Calu3 (cell line): Measurements from ENCODE around the gene PPP4R4. TPM values are rescaled to one million over a fixed set of nuclear protein-coding genes. Genes with fewer than 3 reads are reported as not detected.
"Not testable (repeated sequence)": the region's sequence is repeated elsewhere in the genome, so short reads cannot be mapped to it uniquely, and the experiment has no call there.

Source experiments
- BruUV-seq: library from RNA; stranded (reverse); fragments of 400-500 nt; replicated peaks from 2 replicates; lab custom pipeline; 2021; lab: Mats Ljungman, UMichigan
- CTCF ChIA-PET: fragments of 300-600 bp; sonication (Branson Sonifier 250); formaldehyde crosslinking; loops from one replicate; lab custom pipeline; 2022; ENCODE audit warnings: antibody characterized with exemption; lab: Charles Lee
- DNase-seq: peaks from one replicate; pipeline ENCODE4 v3.0.0; 2022
- H3K27ac Mint-ChIP-seq: one replicate; pipeline ENCODE4 v1.8.0; 2022; ENCODE audit warnings: mixed read lengths; ENCODE audit not compliant: unreplicated experiment
- H3K27me3 Mint-ChIP-seq: one replicate; pipeline ENCODE4 v1.8.0; 2022; ENCODE audit warnings: mixed read lengths; ENCODE audit not compliant: unreplicated experiment
- H3K36me3 Mint-ChIP-seq: one replicate; pipeline ENCODE4 v1.8.0; 2022; ENCODE audit warnings: mild to moderate bottlenecking, moderate library complexity, mixed read lengths; ENCODE audit not compliant: insufficient read depth, unreplicated experiment
- H3K4me1 Mint-ChIP-seq: one replicate; pipeline ENCODE4 v1.8.0; 2022; ENCODE audit warnings: mild to moderate bottlenecking, low read depth, mixed read lengths; ENCODE audit not compliant: unreplicated experiment
- H3K4me3 Mint-ChIP-seq: one replicate; pipeline ENCODE4 v1.8.0; 2022; ENCODE audit warnings: mild to moderate bottlenecking, low read depth, moderate library complexity, mixed read lengths; ENCODE audit not compliant: unreplicated experiment
- H3K9me3 Mint-ChIP-seq: one replicate; pipeline ENCODE4 v1.8.0; 2022; ENCODE audit warnings: low read depth, mixed read lengths; ENCODE audit not compliant: unreplicated experiment
- intact Hi-C: fragments of 100-400 bp; cut with micrococcal nuclease; formaldehyde crosslinking; loops from one replicate; pipeline ENCODE4 v1.10.0; 2022; ENCODE audit not compliant: unreplicated experiment
- total RNA-seq: library from RNA; stranded (reverse); gene quantifications from 2 replicates; pipeline ENCODE4 v1.2.3, GENCODE V29; 2022
- TF ChIP-seq, protein P1 (sequence below): fragments of 200-600 bp; IDR thresholded peaks from one replicate; pipeline ENCODE4 v1.8.0; 2022; ENCODE audit warnings: antibody characterized with exemption; ENCODE audit not compliant: unreplicated experiment

PPP4R4 gene
- total RNA-seq, 1 experiment from 2014 or later: 0.78 TPM

DNA sequence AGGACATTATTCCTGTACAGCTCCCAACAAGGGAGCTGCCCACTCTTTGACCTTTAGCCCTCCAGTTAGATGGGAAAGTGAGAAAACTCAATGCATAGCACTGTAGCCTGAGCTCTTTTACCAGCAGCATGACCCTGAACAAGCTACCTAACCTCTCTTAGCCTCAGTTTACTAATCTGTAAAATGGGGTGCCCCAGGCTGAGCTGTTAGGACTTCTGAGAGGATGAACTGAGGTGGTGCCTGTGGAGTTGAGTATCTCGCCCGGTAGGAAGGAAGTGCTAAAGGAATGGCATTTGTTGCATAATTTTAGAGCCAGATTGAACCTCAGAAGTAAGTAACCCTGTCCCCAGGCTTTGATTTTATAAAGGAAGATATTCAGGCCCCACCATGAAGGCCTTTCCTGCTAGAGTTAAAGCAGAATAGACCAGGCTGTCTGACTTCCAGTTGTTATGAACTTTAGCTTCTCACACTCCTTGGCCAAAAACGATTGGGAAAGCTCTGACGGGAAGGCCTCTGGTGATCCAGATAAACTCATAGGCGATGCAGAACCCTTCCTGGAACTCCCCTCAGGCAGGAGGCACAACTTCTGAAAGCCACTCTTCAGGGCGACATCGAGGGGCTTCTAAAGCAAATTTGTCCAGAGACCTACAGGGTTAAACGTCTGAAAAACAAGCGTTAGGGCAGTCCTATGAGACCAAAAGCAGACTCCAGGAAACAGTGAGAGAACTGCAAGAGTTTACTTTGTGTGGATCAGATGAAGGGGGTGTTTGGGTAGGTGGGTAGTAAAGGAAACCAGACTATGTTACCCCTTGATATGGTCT lies 121.4 kb downstream of the PPP4R4 start:
- Mint-ChIP-seq H3K4me3 (no peak overlapping the region), H3K27me3 (no peaks in the 10 kb centered on the region), H3K4me1 (no peaks in the 10 kb centered on the region), H3K36me3 (no peaks in the 10 kb centered on the region), H3K27ac (no peak overlapping the region), H3K9me3 (no peaks in the 10 kb centered on the region)
- TF ChIP-seq, protein P1, sequence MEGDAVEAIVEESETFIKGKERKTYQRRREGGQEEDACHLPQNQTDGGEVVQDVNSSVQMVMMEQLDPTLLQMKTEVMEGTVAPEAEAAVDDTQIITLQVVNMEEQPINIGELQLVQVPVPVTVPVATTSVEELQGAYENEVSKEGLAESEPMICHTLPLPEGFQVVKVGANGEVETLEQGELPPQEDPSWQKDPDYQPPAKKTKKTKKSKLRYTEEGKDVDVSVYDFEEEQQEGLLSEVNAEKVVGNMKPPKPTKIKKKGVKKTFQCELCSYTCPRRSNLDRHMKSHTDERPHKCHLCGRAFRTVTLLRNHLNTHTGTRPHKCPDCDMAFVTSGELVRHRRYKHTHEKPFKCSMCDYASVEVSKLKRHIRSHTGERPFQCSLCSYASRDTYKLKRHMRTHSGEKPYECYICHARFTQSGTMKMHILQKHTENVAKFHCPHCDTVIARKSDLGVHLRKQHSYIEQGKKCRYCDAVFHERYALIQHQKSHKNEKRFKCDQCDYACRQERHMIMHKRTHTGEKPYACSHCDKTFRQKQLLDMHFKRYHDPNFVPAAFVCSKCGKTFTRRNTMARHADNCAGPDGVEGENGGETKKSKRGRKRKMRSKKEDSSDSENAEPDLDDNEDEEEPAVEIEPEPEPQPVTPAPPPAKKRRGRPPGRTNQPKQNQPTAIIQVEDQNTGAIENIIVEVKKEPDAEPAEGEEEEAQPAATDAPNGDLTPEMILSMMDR: no peak
- CTCF ChIA-PET: no interaction called here
- DNase-seq: no peak
- BruUV-seq: no TSS peak
- intact Hi-C loops: no loop called here

DNA sequence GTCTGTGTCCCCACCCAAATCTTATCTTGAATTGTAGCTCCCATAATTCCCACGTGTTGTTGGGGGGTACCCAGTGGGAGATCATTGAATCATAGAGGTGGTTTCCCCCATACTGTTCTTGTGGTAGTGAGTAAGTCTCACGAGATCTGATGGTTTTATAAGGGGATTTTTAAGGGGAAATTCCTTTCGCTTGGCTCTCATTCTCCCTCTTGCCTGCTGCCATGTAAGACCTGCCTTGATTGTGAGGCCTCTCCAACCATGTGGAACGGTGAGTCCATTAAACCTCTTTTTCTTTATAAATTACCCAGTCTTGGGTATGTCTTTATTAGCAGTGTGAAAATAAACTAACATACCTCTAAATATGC lies 122.0 kb downstream of the PPP4R4 start:
- H3K9me3 Mint-ChIP-seq, H3K4me1 Mint-ChIP-seq, H3K27ac Mint-ChIP-seq, H3K4me3 Mint-ChIP-seq, H3K36me3 Mint-ChIP-seq, H3K27me3 Mint-ChIP-seq, intact Hi-C loops, BruUV-seq, DNase-seq, CTCF ChIA-PET: not testable (repeated sequence)

GRCh38 chr14:94298130-94298529 lies 124.0 kb downstream of the PPP4R4 start:
- intact Hi-C loops: no loop called here
- CTCF ChIA-PET: no interaction called here
- TF ChIP-seq, protein P1: no peak
- H3K4me3 Mint-ChIP-seq: no peak overlapping the region
- H3K4me1 Mint-ChIP-seq: no peaks in the 10 kb centered on the region
- DNase-seq: no peak
- no peaks in the 10 kb centered on the region for H3K36me3 Mint-ChIP-seq
- no peaks in the 10 kb centered on the region for H3K9me3 Mint-ChIP-seq
- no peaks in the 10 kb centered on the region for H3K27me3 Mint-ChIP-seq
- BruUV-seq: no TSS peak
- H3K27ac Mint-ChIP-seq: no peak overlapping the region

- Mint-ChIP-seq H3K4me3 (no peak overlapping the region), H3K9me3 (peaks cover 3% of the 10 kb centered on the region), H3K4me1 (no peaks in the 10 kb centered on the region), H3K27me3 (no peaks in the 10 kb centered on the region), H3K27ac (no peak overlapping the region), H3K36me3 (peaks cover 5% of the 10 kb centered on the region)
- CTCF ChIA-PET: no interaction called here
- no peak for DNase-seq
- intact Hi-C loops: no loop called here
- no TSS peak for BruUV-seq
- TF ChIP-seq, protein P1: no peak
These were observed 129.0 kb downstream of the PPP4R4 start for GRCh38 chr14:94303111-94303510.

GRCh38 chr14:94304243-94304642 lies 130.1 kb downstream of the PPP4R4 start:
- intact Hi-C loops: no loop called here
- peaks cover 10% of the 10 kb centered on the region for H3K36me3 Mint-ChIP-seq
- H3K4me3 Mint-ChIP-seq: no peak overlapping the region
- no peaks in the 10 kb centered on the region for H3K4me1 Mint-ChIP-seq
- no peak overlapping the region for H3K27ac Mint-ChIP-seq
- TF ChIP-seq, protein P1: no peak
- CTCF ChIA-PET: no interaction called here
- peaks cover 10% of the 10 kb centered on the region for H3K9me3 Mint-ChIP-seq
- DNase-seq: no peak
- BruUV-seq: no TSS peak
- H3K27me3 Mint-ChIP-seq: no peaks in the 10 kb centered on the region
